Measurements from ENCODE around the gene GFM2. TPM values are rescaled to one million over a fixed set of nuclear protein-coding genes. Genes with fewer than 3 reads are reported as not detected.
"Not testable (repeated sequence)": the region's sequence is repeated elsewhere in the genome, so short reads cannot be mapped to it uniquely, and the experiment has no call there.

GFM2 gene, protein sequence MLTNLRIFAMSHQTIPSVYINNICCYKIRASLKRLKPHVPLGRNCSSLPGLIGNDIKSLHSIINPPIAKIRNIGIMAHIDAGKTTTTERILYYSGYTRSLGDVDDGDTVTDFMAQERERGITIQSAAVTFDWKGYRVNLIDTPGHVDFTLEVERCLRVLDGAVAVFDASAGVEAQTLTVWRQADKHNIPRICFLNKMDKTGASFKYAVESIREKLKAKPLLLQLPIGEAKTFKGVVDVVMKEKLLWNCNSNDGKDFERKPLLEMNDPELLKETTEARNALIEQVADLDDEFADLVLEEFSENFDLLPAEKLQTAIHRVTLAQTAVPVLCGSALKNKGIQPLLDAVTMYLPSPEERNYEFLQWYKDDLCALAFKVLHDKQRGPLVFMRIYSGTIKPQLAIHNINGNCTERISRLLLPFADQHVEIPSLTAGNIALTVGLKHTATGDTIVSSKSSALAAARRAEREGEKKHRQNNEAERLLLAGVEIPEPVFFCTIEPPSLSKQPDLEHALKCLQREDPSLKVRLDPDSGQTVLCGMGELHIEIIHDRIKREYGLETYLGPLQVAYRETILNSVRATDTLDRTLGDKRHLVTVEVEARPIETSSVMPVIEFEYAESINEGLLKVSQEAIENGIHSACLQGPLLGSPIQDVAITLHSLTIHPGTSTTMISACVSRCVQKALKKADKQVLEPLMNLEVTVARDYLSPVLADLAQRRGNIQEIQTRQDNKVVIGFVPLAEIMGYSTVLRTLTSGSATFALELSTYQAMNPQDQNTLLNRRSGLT
- 48.5 and 53.2 TPM in 2 replicates for total RNA-seq (2014; rRNA removed; shearing (Covaris generic))

DNA sequence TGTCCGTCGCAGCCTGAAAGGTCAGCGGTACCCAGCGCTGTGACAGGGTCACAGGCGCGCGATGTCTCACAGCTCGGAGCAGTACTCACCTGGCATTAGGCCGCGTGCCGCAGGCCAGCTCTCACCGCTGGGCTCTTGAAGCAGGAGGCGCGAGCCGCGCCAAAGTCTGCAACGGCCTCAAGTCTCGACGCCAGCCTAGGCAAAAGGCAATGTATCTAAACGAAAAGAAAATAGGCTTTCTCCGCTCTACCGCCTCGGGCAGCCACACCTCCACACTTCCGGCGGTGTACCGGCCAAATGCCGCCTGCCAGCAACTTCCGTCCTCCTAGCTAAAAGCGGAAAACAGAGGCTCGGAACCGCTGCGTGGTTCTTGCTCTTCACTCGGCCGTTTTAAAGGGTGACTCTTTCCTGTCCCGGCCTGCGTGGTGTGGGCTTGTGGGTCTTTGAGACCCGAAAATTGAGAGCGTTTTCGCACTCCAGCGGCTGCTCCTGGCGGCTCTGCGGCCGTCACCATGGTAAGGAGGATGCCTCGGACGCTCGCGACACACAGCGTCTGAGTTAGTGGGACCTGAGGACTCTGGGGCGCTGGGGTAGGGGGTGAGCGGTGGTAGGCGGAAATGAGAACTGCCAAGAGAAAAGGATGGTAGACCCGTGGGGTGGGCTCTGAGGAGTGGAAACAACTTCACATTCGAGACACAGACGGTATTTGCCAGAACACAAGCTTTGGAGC is at the start of gene GFM2, which contains the start of gene NSA2:
Gene GFM2 (minus strand): TSS at position 269 of the 730 bp plus-strand sequence. CDS start 3,375 bp downstream, outside the sequence.
Gene NSA2 (plus strand): TSS at position 401 of the 730 bp plus-strand sequence. CDS start 112 bp downstream, at position 513.
- peak; percentile 86 for DNase-seq (ENCODE audit: low spot score)

GRCh38 chr5:74810915-74811314 is 44.0 kb upstream of the GFM2 start:
- DNase-seq (ENCODE audit: low spot score), result peak; percentile 66

GRCh38 chr5:74801941-74802340 is 35.0 kb upstream of the GFM2 start:
- DNase-seq (ENCODE audit: low spot score), result no peak

DNA sequence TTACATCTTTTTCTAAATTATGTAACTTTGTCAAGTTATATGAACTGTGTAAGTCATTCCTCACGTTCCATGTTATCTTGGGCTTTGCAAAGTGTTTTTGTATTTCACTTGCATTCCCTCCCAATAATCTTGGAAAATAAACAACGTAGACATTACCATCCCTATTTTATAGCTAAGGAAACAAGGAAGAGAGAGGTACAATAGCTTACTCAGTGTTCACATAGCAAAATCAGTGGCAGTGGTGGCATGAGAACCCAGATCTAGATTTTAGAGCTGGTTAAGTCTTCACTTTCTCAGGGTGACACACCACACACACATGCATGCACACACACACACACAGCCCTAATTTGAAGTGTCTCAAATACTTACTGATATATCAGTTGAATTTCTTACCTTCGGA is 34.3 kb upstream of the GFM2 start:
- no peak for DNase-seq (ENCODE audit: low spot score)

DNA sequence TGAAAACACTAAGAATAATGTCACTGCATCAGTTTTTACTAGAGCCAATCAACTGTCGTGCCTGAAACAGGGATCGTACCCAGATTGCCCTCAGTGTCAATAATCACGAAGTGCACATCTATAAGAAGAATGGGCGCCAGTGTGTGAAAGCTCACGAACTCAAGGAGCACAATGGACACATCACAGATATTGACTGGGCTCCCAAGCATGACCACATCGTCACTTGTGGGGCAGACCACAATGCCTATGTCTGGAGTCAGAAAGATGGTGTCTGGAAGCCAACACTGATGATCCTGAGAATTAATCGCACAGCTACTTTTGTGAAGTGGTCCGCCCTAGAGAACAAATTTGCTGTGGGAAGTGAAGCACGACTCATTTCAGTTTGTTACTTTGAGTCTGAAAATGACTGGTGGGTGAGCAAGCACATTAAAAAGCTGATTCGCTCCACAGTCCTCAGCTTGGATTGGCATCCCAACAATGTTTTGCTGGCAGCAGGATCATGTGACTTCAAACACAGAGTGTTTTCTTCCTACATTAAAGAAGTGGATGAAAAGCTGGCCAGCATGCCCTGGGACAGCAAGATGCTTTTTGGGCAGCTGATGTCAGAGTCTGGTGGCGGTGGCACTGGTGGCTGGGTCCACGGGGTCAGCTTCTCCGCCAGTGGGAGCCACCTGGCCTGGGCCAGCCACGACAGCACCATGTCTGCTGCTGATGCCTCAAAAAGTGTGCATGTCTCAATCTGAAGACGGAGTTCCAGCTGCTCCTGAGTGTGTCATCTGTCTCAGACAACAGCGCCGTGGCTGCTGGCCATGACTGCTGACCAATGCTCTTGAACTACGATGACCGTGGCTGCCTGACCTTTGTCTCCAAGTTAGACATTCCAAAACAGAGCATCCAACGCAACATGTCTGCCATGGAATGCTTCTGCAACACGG is 32.3 kb upstream of the GFM2 start:
- DNase-seq (ENCODE audit: low spot score), result no peak

DNA sequence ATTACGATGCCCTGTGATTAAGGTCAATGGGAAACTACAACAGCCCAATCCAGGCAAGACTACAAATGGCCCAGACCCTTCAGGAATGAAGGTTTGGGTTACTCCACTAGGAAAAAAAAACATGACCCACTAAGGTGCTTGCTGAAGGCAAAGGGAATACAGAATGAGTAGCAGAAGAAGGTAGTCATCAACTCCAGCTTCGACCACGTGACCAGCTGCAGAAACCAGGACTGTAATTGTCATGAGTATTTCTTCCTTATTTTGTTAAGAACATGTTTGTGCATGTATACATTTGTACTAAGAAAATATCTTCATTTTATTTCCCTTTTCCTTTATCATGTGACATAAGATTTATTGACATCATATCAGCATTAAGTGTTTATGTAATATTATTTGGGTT is 24.8 kb upstream of the GFM2 start:
- not testable (repeated sequence) for DNase-seq (ENCODE audit: low spot score)

GRCh38 chr5:74787424-74787823 is 20.5 kb upstream of the GFM2 start:
- no peak for DNase-seq (ENCODE audit: low spot score)

GRCh38 chr5:74786851-74787250 is 19.9 kb upstream of the GFM2 start:
- no peak for DNase-seq (ENCODE audit: low spot score)

DNA sequence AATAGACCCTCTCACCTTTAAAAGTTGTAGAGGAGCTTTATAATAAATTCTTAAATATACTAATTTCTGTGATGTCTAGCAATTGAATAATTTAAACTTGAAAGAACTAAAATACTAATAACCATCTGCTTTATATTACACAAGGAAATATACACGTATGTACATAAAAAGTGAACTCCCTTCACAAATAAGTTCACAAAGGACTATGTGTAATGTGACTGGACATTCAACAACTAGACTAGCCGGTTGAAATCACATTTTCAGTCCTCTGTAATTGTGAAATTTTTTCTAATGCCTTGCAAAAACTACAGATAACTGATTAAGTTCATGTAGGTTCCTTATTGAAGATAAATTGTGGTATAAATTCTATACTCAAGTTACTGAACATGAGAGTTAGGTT is 11.7 kb upstream of the GFM2 start:
- no peak for DNase-seq (ENCODE audit: low spot score)

DNA sequence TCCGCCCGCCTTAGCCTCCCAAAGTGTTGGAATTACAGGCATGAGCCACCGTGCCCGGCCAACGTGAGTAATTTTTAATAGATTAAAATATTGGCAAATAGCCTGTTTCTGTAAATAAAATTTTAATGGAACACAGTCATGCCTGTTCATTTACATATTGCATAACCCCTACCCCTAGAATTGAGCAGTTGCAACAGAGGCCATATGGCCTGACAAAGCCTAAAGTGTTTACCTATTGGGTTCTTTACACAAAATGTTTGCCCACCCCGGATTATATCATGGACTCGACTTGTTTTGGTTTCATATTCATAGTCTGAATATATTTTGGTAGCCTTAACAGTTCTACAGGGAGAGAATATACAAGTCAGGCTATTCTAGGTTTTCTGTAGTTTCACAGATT is 5.4 kb upstream of the GFM2 start:
- DNase-seq (ENCODE audit: low spot score), result no peak

GRCh38 chr5:74767579-74767913 is 629 bp upstream of the GFM2 start:
- DNase-seq (ENCODE audit: low spot score), result peak; percentile 23

DNA sequence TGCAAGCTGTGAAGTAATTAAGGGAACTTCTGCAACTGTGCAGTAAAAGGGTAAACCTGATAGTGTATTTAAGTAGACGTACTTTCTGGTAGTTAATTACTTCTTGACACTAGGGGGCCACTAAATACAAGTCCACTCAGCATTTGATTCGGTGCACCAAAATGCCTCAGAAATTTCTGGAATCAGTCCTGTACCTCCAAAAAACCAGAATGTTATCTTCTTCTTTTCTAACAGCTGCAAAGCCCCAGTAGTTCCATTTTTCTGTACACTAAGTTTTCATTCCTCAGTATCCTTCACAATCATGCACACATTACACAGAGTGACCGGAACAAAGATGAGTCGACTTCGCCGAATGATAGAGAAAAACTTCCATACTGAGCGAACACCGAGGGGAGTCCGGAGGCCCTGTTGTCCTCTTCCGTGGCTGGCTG is 484 bp downstream of the GFM2 start:
- DNase-seq (ENCODE audit: low spot score), result peak; percentile 54

GRCh38 chr5:74765929-74766328 is 988 bp downstream of the GFM2 start:
- DNase-seq (ENCODE audit: low spot score), result no peak

DNA sequence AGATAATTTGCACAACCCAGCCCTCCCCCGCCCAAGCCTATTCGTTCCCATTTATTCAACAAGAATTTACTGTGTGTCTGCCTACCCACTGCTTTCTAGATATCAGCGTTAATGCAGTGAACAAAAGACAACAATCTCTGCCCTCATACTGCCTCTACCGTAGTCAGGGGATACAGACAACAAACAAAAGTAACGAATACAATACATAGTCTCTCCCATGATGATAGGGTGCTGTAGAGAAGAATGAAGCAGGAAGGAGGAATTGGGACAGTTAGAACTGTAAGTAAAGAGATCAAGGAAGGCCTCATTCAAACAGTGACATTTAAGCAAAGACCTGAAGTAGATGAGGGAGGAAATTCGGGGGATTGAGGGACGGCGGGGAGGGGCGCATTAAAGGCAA is 1.7 kb downstream of the GFM2 start:
- DNase-seq (ENCODE audit: low spot score), result no peak

GRCh38 chr5:74763504-74763903 is 3.4 kb downstream of the GFM2 start:
- no peak for DNase-seq (ENCODE audit: low spot score)

DNA sequence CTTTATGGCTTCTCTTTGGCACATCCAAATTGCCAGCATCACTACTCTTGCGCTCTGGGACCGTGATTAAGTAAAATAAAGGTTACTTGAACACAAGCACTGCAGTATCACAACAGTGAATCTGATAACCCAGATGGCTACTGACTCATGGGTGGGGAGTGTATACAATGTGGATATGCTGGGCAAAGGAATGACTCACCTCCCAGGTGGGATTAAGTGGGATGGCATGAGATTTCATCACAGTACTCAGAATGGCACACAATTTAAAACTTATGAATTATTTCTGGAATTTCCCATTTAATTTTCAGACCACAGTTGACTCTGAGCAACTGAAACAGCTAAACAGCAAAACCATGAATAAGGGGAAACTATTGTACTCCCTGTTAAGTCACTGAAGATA is 4.3 kb downstream of the GFM2 start:
- peak; percentile 86 for DNase-seq (ENCODE audit: low spot score)

DNA sequence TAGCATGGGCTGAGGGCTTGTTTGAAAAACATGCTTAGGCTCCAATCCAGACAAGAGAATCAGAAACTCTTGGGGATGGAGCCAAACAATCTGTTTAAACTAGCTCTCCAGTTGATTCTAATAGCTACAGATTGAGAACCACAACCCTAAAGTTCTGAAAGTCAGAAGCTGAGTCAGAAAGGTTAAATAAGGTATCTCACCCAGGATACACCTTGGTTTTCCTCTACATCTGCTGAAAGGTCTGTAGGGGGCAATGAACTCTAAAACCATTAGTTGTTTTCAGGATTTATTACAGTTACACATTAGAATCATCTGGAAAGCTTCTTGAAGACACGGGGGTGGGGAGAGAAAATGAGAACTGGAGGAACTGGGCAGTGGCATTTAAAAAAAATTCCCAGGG is 5.7 kb downstream of the GFM2 start:
- peak; percentile 10 for DNase-seq (ENCODE audit: low spot score)

- not testable (repeated sequence) for DNase-seq (ENCODE audit: low spot score)
Observed at GRCh38 chr5:74748742-74749141, 18.2 kb downstream of the GFM2 start.

DNA sequence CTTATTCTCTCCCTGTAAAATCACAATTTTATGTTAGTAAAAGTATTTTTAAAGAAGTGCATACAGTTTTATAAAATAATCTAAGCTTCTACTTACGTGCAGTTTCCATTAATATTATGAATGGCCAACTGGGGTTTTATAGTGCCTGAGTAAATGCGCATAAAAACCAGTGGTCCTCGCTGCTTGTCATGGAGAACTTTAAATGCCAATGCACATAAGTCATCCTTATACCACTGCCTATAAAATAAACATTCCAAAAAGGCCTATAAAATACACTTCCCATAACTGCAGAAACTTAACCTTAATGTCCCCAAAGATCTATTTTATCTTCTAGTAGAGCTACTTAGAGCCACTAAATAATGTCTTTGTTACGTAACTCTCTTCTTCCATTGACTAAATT is 28.5 kb downstream of the GFM2 start:
- DNase-seq (ENCODE audit: low spot score), result no peak

- no peak for DNase-seq (ENCODE audit: low spot score)
Observed at GRCh38 chr5:74736759-74737158, 30.2 kb downstream of the GFM2 start.

GRCh38 chr5:74725331-74725730 is 41.6 kb downstream of the GFM2 start:
- DNase-seq (ENCODE audit: low spot score), result no peak

All from H4 (cell line).